NCI-H524 (cell line): ENCODE results near the gene ST7.
"Not testable (repeated sequence)": the region's sequence is repeated elsewhere in the genome, so short reads cannot be mapped to it uniquely, and the experiment has no call there.

Experiments used
- DNase-seq, 2 experiments: peaks; one replicate each; lab custom pipeline; 2025; lab: John Stamatoyannopoulos, UW

ST7 gene

GRCh38 chr7:116951366-116952292, 1.7 kb upstream of the ST7 start:
- no peak for DNase-seq

GRCh38 chr7:116952635-116953371, 498 bp upstream of the ST7 start:
- DNase-seq: peak; percentile 53 to 72

GRCh38 chr7:116953906-116954838, 871 bp downstream of the ST7 start:
- DNase-seq: peak; percentile 10 to 63

GRCh38 chr7:116955340-116955739, 2.0 kb downstream of the ST7 start:
- DNase-seq: no peak

GRCh38 chr7:116955801-116956476, 2.6 kb downstream of the ST7 start:
- no peak for DNase-seq

GRCh38 chr7:116956477-116956804, 3.1 kb downstream of the ST7 start:
- DNase-seq: peak in 1 of 2 experiments; percentile 28

GRCh38 chr7:116957874-116958273, 4.6 kb downstream of the ST7 start:
- no peak for DNase-seq

GRCh38 chr7:116961966-116962673, 8.8 kb downstream of the ST7 start:
- not testable (repeated sequence) for DNase-seq

- no peak for DNase-seq
These were observed 9.9 kb downstream of the ST7 start for GRCh38 chr7:116963234-116963633.

GRCh38 chr7:116966601-116967000, 13.3 kb downstream of the ST7 start:
- DNase-seq: no peak

- no peak for DNase-seq
These were observed 14.1 kb downstream of the ST7 start for GRCh38 chr7:116967254-116967922.

- DNase-seq: no peak
These were observed 14.7 kb downstream of the ST7 start for GRCh38 chr7:116967983-116968382.

- DNase-seq: no peak
These were observed 15.3 kb downstream of the ST7 start for GRCh38 chr7:116968631-116969030.

- no peak for DNase-seq
These were observed 16.1 kb downstream of the ST7 start for GRCh38 chr7:116969371-116969902.

- no peak for DNase-seq
These were observed 17.1 kb downstream of the ST7 start for GRCh38 chr7:116970238-116970910.

- not testable (repeated sequence) for DNase-seq
These were observed 17.9 kb downstream of the ST7 start for GRCh38 chr7:116971153-116971552.

GRCh38 chr7:116971869-116972268, 18.6 kb downstream of the ST7 start:
- DNase-seq: no peak

- not testable (repeated sequence) for DNase-seq
These were observed 21.7 kb downstream of the ST7 start for GRCh38 chr7:116975024-116975423.

GRCh38 chr7:116977172-116977571, 23.9 kb downstream of the ST7 start:
- DNase-seq: no peak
